Endothelial cell of umbilical vein (primary cell): ENCODE data around the gene KIF2B.

Experiments used
- CTCF ChIP-seq, 2 donors: IDR thresholded peaks; 1 replicate in 1 of 2; 2 replicates in 1 of 2; pipeline ENCODE4 v1.5.1; 2011; ENCODE audit warnings: low read length in 2 of 2, mild to moderate bottlenecking in 2 of 2, moderate library complexity in 2 of 2, control low read depth in 1 of 2, inconsistent platforms in 1 of 2, low read depth in 1 of 2; ENCODE audit not compliant: insufficient read depth in 1 of 2; ENCODE audit errors: extremely low read depth in 1 of 2
- EZH2 ChIP-seq: IDR thresholded peaks from 2 replicates; pipeline ENCODE4 v1.6.1; 2012; ENCODE audit warnings: borderline replicate concordance, low read depth, mild to moderate bottlenecking, moderate library complexity, low read length, inconsistent platforms; ENCODE audit not compliant: severe bottlenecking
- TF ChIP-seq, protein P1 (sequence below): IDR thresholded peaks from 2 replicates; pipeline ENCODE4 v1.6.1; 2011; ENCODE audit not compliant: insufficient read depth, insufficient read length

- TF ChIP-seq EZH2, result no peak
- TF ChIP-seq CTCF (IDR thresholded peaks at IDR 0.05; ENCODE audit: extremely low read depth in 1 of 2, insufficient read depth in 1 of 2, low read depth in 1 of 2, low read length in 2 of 2), result no peak
- TF ChIP-seq, protein P1, sequence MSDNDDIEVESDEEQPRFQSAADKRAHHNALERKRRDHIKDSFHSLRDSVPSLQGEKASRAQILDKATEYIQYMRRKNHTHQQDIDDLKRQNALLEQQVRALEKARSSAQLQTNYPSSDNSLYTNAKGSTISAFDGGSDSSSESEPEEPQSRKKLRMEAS, result no peak
Measured at GRCh38 chr17:53806473-53806872, 16.3 kb upstream of the KIF2B start.
